PC-9 (cell line): ENCODE results near the gene HELT. TPM values are rescaled to one million over a fixed set of nuclear protein-coding genes. Genes with fewer than 3 reads are reported as not detected.

ENCODE experiments used
- BruUV-seq: library from RNA; stranded (reverse); fragments of 400-500 nt; replicated peaks from 2 replicates; lab custom pipeline; 2021; lab: Mats Ljungman, UMichigan
- CTCF ChIA-PET: fragments of 300-600 bp; sonication (Branson Sonifier 250); formaldehyde crosslinking; loops from one replicate; lab custom pipeline; 2022; ENCODE audit warnings: antibody characterized with exemption; lab: Charles Lee
- POLR2A ChIA-PET: fragments of 300-600 bp; sonication (Branson Sonifier 250); formaldehyde crosslinking; loops from one replicate; lab custom pipeline; 2022; ENCODE audit warnings: antibody characterized with exemption; ENCODE audit not compliant: unreplicated experiment; lab: Charles Lee
- DNase-seq, 2 experiments: peaks; one replicate each; pipeline versions ENCODE4 v3.0.0 to v3.0.0-alpha.2; 2015 to 2022; ENCODE audit warnings: mixed read lengths in 1 of 2
- H2AFZ ChIP-seq: fragments of 200-600 bp; sonication (generic); 2 replicates; pipeline ENCODE4 v1.8.1; 2017; ENCODE audit warnings: antibody characterized with exemption
- H3F3A ChIP-seq: fragments of 200-600 bp; sonication (generic); 2 replicates; pipeline ENCODE4 v1.8.1; 2017; ENCODE audit warnings: antibody characterized with exemption, mild to moderate bottlenecking, low read depth; ENCODE audit not compliant: insufficient read depth
- H3K27ac ChIP-seq: fragments of 200-600 bp; sonication (generic); 2 replicates; pipeline ENCODE4 v1.6.1; 2016; ENCODE audit warnings: mixed run types
- H3K27me3 ChIP-seq: fragments of 200-600 bp; sonication (generic); 2 replicates; pipeline ENCODE4 v1.6.1; 2016; ENCODE audit warnings: low read depth, mixed run types; ENCODE audit not compliant: insufficient read depth
- H3K36me3 ChIP-seq: fragments of 200-600 bp; sonication (generic); 2 replicates; pipeline ENCODE4 v1.6.1; 2016; ENCODE audit warnings: low read depth, mixed run types
- H3K4me1 ChIP-seq: fragments of 200-600 bp; sonication (generic); replicated peaks from 2 replicates; pipeline ENCODE4 v1.6.1; 2016; ENCODE audit warnings: mixed run types; ENCODE audit not compliant: insufficient read depth
- H3K4me2 ChIP-seq: fragments of 200-600 bp; sonication (generic); 2 replicates; pipeline ENCODE4 v1.6.1; 2017; ENCODE audit warnings: mixed run types
- H3K4me3 ChIP-seq: fragments of 200-600 bp; sonication (generic); 2 replicates; pipeline ENCODE4 v1.6.1; 2016; ENCODE audit warnings: mixed run types
- H3K79me2 ChIP-seq: fragments of 200-600 bp; sonication (generic); 2 replicates; pipeline ENCODE4 v1.6.1; 2017; ENCODE audit warnings: low read depth, mixed run types
- H3K9me2 ChIP-seq: fragments of 200-600 bp; sonication (generic); 2 replicates; pipeline ENCODE4 v1.8.1; 2017; ENCODE audit warnings: mild to moderate bottlenecking; ENCODE audit not compliant: insufficient read depth
- H3K9me3 ChIP-seq: fragments of 200-600 bp; sonication (generic); 2 replicates; pipeline ENCODE4 v1.8.1; 2016; ENCODE audit warnings: low read depth; ENCODE audit not compliant: insufficient read depth
- H4K20me1 ChIP-seq: fragments of 200-600 bp; sonication (generic); 2 replicates; pipeline ENCODE4 v1.8.1; 2017; ENCODE audit not compliant: insufficient read depth
- EZH2 ChIP-seq: fragments of 200-600 bp; sonication (generic); IDR thresholded peaks from 2 replicates; pipeline ENCODE4 v1.8.0; 2017; ENCODE audit warnings: antibody characterized with exemption, low read depth
- intact Hi-C: fragments of 100-400 bp; cut with micrococcal nuclease; formaldehyde crosslinking; loops from one replicate; pipeline ENCODE4 v1.10.0; 2022; ENCODE audit not compliant: unreplicated experiment
- total RNA-seq: library from RNA; stranded (reverse); gene quantifications from 2 replicates; pipeline ENCODE4 v1.2.3, GENCODE V29; 2021
- TF ChIP-seq, protein P1 (sequence below): fragments of 200-600 bp; sonication (generic); conservative IDR thresholded peaks from 2 replicates; pipeline ENCODE4 v1.6.1; 2017; ENCODE audit warnings: mixed run types, antibody characterized with exemption, mild to moderate bottlenecking, moderate library complexity

HELT gene
- total RNA-seq, 1 experiment from 2014 or later = not detected

GRCh38 chr4:185054272-185054671, 36.0 kb downstream of the HELT start:
- Histone ChIP-seq H3K27me3 (no peaks in the 10 kb centered on the region), H3K9me3 (no peaks in the 10 kb centered on the region), H3K4me3 (no peak overlapping the region), H2AFZ (no peak overlapping the region), H3K4me2 (no peak overlapping the region), H3K36me3 (no peaks in the 10 kb centered on the region), H3K4me1 (no peaks in the 10 kb centered on the region), H3K27ac (no peak overlapping the region), H3K79me2 (no peaks in the 10 kb centered on the region), H4K20me1 (no peaks in the 10 kb centered on the region), H3F3A (no peaks in the 10 kb centered on the region), H3K9me2 (no peaks in the 10 kb centered on the region)
- intact Hi-C loops = no loop called here
- TF ChIP-seq EZH2 = no peak
- TF ChIP-seq, protein P1, sequence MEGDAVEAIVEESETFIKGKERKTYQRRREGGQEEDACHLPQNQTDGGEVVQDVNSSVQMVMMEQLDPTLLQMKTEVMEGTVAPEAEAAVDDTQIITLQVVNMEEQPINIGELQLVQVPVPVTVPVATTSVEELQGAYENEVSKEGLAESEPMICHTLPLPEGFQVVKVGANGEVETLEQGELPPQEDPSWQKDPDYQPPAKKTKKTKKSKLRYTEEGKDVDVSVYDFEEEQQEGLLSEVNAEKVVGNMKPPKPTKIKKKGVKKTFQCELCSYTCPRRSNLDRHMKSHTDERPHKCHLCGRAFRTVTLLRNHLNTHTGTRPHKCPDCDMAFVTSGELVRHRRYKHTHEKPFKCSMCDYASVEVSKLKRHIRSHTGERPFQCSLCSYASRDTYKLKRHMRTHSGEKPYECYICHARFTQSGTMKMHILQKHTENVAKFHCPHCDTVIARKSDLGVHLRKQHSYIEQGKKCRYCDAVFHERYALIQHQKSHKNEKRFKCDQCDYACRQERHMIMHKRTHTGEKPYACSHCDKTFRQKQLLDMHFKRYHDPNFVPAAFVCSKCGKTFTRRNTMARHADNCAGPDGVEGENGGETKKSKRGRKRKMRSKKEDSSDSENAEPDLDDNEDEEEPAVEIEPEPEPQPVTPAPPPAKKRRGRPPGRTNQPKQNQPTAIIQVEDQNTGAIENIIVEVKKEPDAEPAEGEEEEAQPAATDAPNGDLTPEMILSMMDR = no peak
- no TSS peak for BruUV-seq
- ChIA-PET CTCF (no interaction called here), POLR2A (no interaction called here)
- DNase-seq = no peak

GRCh38 chr4:185054886-185055285, 36.6 kb downstream of the HELT start:
- H2AFZ ChIP-seq = no peak overlapping the region
- H3K4me1 ChIP-seq = no peaks in the 10 kb centered on the region
- no peaks in the 10 kb centered on the region for H4K20me1 ChIP-seq
- DNase-seq = no peak
- POLR2A ChIA-PET = no interaction called here
- H3K36me3 ChIP-seq = no peaks in the 10 kb centered on the region
- BruUV-seq = no TSS peak
- intact Hi-C loops = no loop called here
- H3K9me3 ChIP-seq = no peaks in the 10 kb centered on the region
- CTCF ChIA-PET = no interaction called here
- TF ChIP-seq, protein P1 = no peak
- no peak for TF ChIP-seq EZH2
- no peak overlapping the region for H3K27ac ChIP-seq
- H3K79me2 ChIP-seq = no peaks in the 10 kb centered on the region
- no peaks in the 10 kb centered on the region for H3K27me3 ChIP-seq
- no peaks in the 10 kb centered on the region for H3F3A ChIP-seq
- no peaks in the 10 kb centered on the region for H3K9me2 ChIP-seq
- no peak overlapping the region for H3K4me2 ChIP-seq
- H3K4me3 ChIP-seq = no peak overlapping the region

DNA sequence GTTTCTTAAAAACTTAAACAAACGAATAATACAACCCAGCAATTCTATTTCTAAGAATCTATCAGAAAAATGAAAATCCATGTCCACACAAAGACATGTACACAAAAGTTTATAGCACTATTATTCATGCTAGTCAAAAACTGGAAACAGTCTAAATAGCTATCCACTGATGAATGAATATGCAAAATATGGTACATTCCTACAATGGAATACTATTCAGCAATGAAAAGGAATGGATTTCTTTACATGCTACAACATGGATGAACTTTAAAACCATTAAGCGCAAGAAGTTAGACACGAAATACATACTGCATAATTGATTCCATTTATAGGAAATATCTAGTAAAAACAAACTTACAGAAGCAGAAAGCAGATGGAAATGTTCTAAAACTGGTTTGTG, 43.3 kb downstream of the HELT start:
- Histone ChIP-seq H3K4me1 (no peaks in the 10 kb centered on the region), H3F3A (no peaks in the 10 kb centered on the region), H3K27me3 (no peaks in the 10 kb centered on the region), H3K27ac (no peak overlapping the region), H3K36me3 (no peaks in the 10 kb centered on the region), H3K9me2 (no peaks in the 10 kb centered on the region), H3K9me3 (no peaks in the 10 kb centered on the region), H3K4me3 (no peak overlapping the region), H3K79me2 (no peaks in the 10 kb centered on the region), H2AFZ (no peak overlapping the region), H4K20me1 (no peaks in the 10 kb centered on the region), H3K4me2 (no peak overlapping the region)
- no TSS peak for BruUV-seq
- ChIA-PET POLR2A (no interaction called here), CTCF (no interaction called here)
- no peak for DNase-seq
- intact Hi-C loops = no loop called here
- no peak for TF ChIP-seq EZH2
- TF ChIP-seq, protein P1 = no peak
